CD14-positive monocyte (primary cell): ENCODE measurements around the gene KCNN3. TPM values are rescaled to one million over a fixed set of nuclear protein-coding genes. Genes with fewer than 3 reads are reported as not detected.

Experiments
- DNase-seq, 3 donors: peaks; one replicate each; pipeline ENCODE4 v3.0.0-alpha.2; 2011 to 2022
- H2AFZ ChIP-seq: 2 replicates; pipeline ENCODE4 v1.6.0; 2012; ENCODE audit warnings: mild to moderate bottlenecking, low read depth, low read length, inconsistent platforms; ENCODE audit not compliant: insufficient read depth, poor library complexity, severe bottlenecking
- H3K27ac ChIP-seq, 2 donors: 1 replicate in 1 of 2; 2 replicates in 1 of 2; pipeline ENCODE4 v1.5.1; 2012 to 2013; ENCODE audit warnings: low read length in 2 of 2, control low read depth in 1 of 2, inconsistent platforms in 1 of 2, low read depth in 1 of 2, mild to moderate bottlenecking in 1 of 2
- H3K27me3 ChIP-seq, 2 donors: one replicate each; pipeline versions ENCODE4 v1.6.0 to v1.6.1; 2011 to 2013; ENCODE audit warnings: low read length in 2 of 2; ENCODE audit not compliant: control insufficient read depth in 2 of 2, insufficient read depth in 2 of 2
- H3K36me3 ChIP-seq, 2 donors: replicated peaks in 1 of 2; 1 replicate in 1 of 2; 2 replicates in 1 of 2; pipeline versions ENCODE4 v1.5.1 to v1.6.1; 2012 to 2013; ENCODE audit warnings: low read length in 2 of 2, control low read depth in 1 of 2, inconsistent platforms in 1 of 2, mild to moderate bottlenecking in 1 of 2; ENCODE audit not compliant: insufficient read depth in 2 of 2, control insufficient read depth in 1 of 2
- H3K4me1 ChIP-seq, 2 donors: 1 replicate in 1 of 2; 2 replicates in 1 of 2; pipeline versions ENCODE4 v1.5.1 to v1.6.1; 2012 to 2013; ENCODE audit warnings: low read length in 2 of 2, control low read depth in 1 of 2, inconsistent platforms in 1 of 2, mild to moderate bottlenecking in 1 of 2, moderate library complexity in 1 of 2; ENCODE audit not compliant: insufficient read depth in 2 of 2, control insufficient read depth in 1 of 2
- H3K4me2 ChIP-seq: replicated peaks from 2 replicates; pipeline ENCODE3; 2012; ENCODE audit warnings: low read length, moderate library complexity, mild to moderate bottlenecking; ENCODE audit not compliant: poor library complexity, severe bottlenecking; ENCODE audit errors: extremely low read depth
- H3K4me3 ChIP-seq, 3 experiments: fragments of 200-600 bp in 1 of 3; sonication (generic) in 1 of 3; replicated peaks in 1 of 3; 1 replicate in 2 of 3; 2 replicates in 1 of 3; pipeline ENCODE4 v1.5.1; 2011 to 2013; ENCODE audit warnings: low read length in 3 of 3, mild to moderate bottlenecking in 3 of 3, control low read depth in 2 of 3, low read depth in 2 of 3, inconsistent platforms in 1 of 3, moderate library complexity in 1 of 3
- H3K79me2 ChIP-seq: 2 replicates; pipeline ENCODE4 v1.6.0; 2012; ENCODE audit warnings: mild to moderate bottlenecking, control low read depth, inconsistent platforms, low read length, moderate library complexity; ENCODE audit not compliant: insufficient read depth
- H3K9ac ChIP-seq: 2 replicates; pipeline ENCODE4 v1.6.0; 2017; ENCODE audit warnings: low read length, mild to moderate bottlenecking; ENCODE audit not compliant: insufficient read depth, poor library complexity, severe bottlenecking
- H3K9me3 ChIP-seq, 2 donors: replicated peaks in 1 of 2; 1 replicate in 1 of 2; 2 replicates in 1 of 2; pipeline versions ENCODE4 v1.5.1 to v1.6.1; 2012 to 2013; ENCODE audit warnings: low read length in 2 of 2, control low read depth in 1 of 2; ENCODE audit not compliant: control insufficient read depth in 1 of 2, insufficient read depth in 1 of 2
- H4K20me1 ChIP-seq: 2 replicates; pipeline ENCODE4 v1.6.0; 2012; ENCODE audit warnings: mild to moderate bottlenecking, low read length, control low read depth, moderate library complexity; ENCODE audit not compliant: insufficient read depth
- H3K27ac Mint-ChIP-seq, 7 donors: one replicate each; pipeline ENCODE4 v1.8.0; 2020; ENCODE audit warnings: mild to moderate bottlenecking in 7 of 7, mixed read lengths in 7 of 7, moderate library complexity in 6 of 7, inconsistent platforms in 2 of 7
- H3K27me3 Mint-ChIP-seq, 3 donors: one replicate each; pipeline ENCODE4 v1.8.0; 2021 to 2022; ENCODE audit warnings: low read depth in 3 of 3, mild to moderate bottlenecking in 3 of 3, mixed read lengths in 3 of 3, moderate library complexity in 3 of 3, inconsistent platforms in 1 of 3
- H3K36me3 Mint-ChIP-seq, 2 donors: one replicate each; pipeline ENCODE4 v1.8.0; 2020; ENCODE audit warnings: mixed read lengths in 2 of 2, inconsistent platforms in 1 of 2, mild to moderate bottlenecking in 1 of 2
- H3K4me1 Mint-ChIP-seq: one replicate; pipeline ENCODE4 v1.8.0; 2020; ENCODE audit warnings: mild to moderate bottlenecking, mixed read lengths
- H3K4me3 Mint-ChIP-seq, 2 donors: one replicate each; pipeline ENCODE4 v1.8.0; 2020; ENCODE audit warnings: mild to moderate bottlenecking in 2 of 2, mixed read lengths in 2 of 2, moderate library complexity in 1 of 2
- H3K9me3 Mint-ChIP-seq, 7 donors: one replicate each; pipeline ENCODE4 v1.8.0; 2020 to 2022; ENCODE audit warnings: mixed read lengths in 7 of 7, mild to moderate bottlenecking in 6 of 7, moderate library complexity in 6 of 7, inconsistent platforms in 2 of 7
- WGBS: methylation state at CpG from one replicate; pipeline ENCODE4 v1.1.5; 2013; ENCODE audit warnings: missing lambda C conversion rate; ENCODE audit not compliant: insufficient coverage; 5-methylcytosine and 5-hydroxymethylcytosine counted together
- intact Hi-C, 2 donors: fragments of 100-400 bp; cut with micrococcal nuclease; formaldehyde crosslinking; loops; one replicate each; pipeline versions ENCODE4 v1.15.0 to v1.15.1; 2023
- polyA plus RNA-seq, 3 donors: library from polyadenylated mRNA; depleted of rRNA in 1 of 3; unstranded in 2 of 3; stranded (reverse) in 1 of 3; fragments of 300-500 nt in 2 of 3; fragments of >200 nt in 1 of 3; fragmentation: Illumina TruSeq in 2 of 3; gene quantifications; 1 replicate in 2 of 3; 2 replicates in 1 of 3; pipeline ENCODE4 v1.2.3, GENCODE V29; 2012 to 2021
- TF ChIP-seq, protein P1 (sequence below): fragments of 200-600 bp; IDR thresholded peaks from one replicate; pipeline ENCODE4 v1.8.0; 2022; ENCODE audit warnings: antibody characterized with exemption, mild to moderate bottlenecking

The KCNN3 gene
- polyA plus RNA-seq, 3 donors: not detected

- H3K4me3 ChIP-seq: no peak overlapping the region
- 94% methylated on average over 2 of the region's 2 CpGs for WGBS
- Mint-ChIP-seq H3K9me3 (no peaks in the 10 kb centered on the region), H3K27me3 (peaks cover 2 to 6% (median 4%) of the 10 kb centered on the region in 3 donors), H3K4me3 (no peak overlapping the region), H3K27ac (no peak overlapping the region), H3K36me3 (peaks cover 0 to 2% of the 10 kb centered on the region in 2 donors), H3K4me1 (peaks cover 5% of the 10 kb centered on the region)
- DNase-seq: peak in 1 of 3 donors; percentile 15
- H3K36me3 ChIP-seq: no peaks in the 10 kb centered on the region
- intact Hi-C loops: no loop called here
- no peak overlapping the region for H2AFZ ChIP-seq
- peaks cover 37 to 47% of the 10 kb centered on the region in 2 donors for H3K4me1 ChIP-seq
- H3K4me2 ChIP-seq: peak overlapping the region; percentile 10
- H3K27me3 ChIP-seq: peaks cover 0 to 5% of the 10 kb centered on the region in 2 donors
- H4K20me1 ChIP-seq: no peaks in the 10 kb centered on the region
- TF ChIP-seq, protein P1, sequence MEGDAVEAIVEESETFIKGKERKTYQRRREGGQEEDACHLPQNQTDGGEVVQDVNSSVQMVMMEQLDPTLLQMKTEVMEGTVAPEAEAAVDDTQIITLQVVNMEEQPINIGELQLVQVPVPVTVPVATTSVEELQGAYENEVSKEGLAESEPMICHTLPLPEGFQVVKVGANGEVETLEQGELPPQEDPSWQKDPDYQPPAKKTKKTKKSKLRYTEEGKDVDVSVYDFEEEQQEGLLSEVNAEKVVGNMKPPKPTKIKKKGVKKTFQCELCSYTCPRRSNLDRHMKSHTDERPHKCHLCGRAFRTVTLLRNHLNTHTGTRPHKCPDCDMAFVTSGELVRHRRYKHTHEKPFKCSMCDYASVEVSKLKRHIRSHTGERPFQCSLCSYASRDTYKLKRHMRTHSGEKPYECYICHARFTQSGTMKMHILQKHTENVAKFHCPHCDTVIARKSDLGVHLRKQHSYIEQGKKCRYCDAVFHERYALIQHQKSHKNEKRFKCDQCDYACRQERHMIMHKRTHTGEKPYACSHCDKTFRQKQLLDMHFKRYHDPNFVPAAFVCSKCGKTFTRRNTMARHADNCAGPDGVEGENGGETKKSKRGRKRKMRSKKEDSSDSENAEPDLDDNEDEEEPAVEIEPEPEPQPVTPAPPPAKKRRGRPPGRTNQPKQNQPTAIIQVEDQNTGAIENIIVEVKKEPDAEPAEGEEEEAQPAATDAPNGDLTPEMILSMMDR: no peak
- H3K9me3 ChIP-seq: no peaks in the 10 kb centered on the region
- no peaks in the 10 kb centered on the region for H3K79me2 ChIP-seq
- H3K27ac ChIP-seq: peak overlapping the region; percentile 49 to 84
- H3K9ac ChIP-seq: no peak overlapping the region
Observed at GRCh38 chr1:154714052-154714623, 155.9 kb downstream of the KCNN3 start.

DNA sequence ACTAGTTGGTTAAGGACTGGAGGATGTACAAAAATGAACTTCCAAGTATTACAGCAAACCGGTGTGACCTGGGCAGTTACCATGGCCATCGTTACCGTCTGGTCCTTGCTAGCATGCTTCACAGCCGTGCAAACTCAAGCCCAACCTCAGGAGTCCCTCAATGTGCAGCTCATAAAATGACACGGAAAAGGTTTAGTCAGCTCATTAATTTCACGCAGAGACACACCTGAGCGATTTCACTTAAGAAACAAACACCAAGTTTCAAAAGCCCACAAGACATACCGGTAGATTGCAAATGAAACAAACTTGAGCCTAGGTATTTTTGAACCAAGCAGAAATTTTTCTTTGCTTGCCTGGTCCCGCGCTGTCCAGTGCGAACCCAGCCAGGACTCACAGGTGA is 157.1 kb downstream of the KCNN3 start:
- intact Hi-C loops: no loop called here
- Mint-ChIP-seq H3K4me3 (no peak overlapping the region), H3K4me1 (no peaks in the 10 kb centered on the region), H3K27ac (no peak overlapping the region), H3K36me3 (peaks cover 0 to 2% of the 10 kb centered on the region in 2 donors), H3K27me3 (peaks cover 3 to 5% (median 4%) of the 10 kb centered on the region in 3 donors), H3K9me3 (no peaks in the 10 kb centered on the region)
- Histone ChIP-seq H3K9me3 (no peaks in the 10 kb centered on the region), H3K36me3 (no peaks in the 10 kb centered on the region), H3K9ac (no peak overlapping the region), H3K4me1 (peaks cover 32 to 39% of the 10 kb centered on the region in 2 donors), H3K4me2 (no peak overlapping the region), H2AFZ (no peak overlapping the region), H3K4me3 (no peak overlapping the region), H3K27ac (no peak overlapping the region), H4K20me1 (no peaks in the 10 kb centered on the region), H3K79me2 (no peaks in the 10 kb centered on the region), H3K27me3 (peaks cover 0 to 5% of the 10 kb centered on the region in 2 donors)
- DNase-seq: no peak
- WGBS: 97% methylated on average over 10 of the region's 11 CpGs
- TF ChIP-seq, protein P1: no peak
